K562 (cell line): ENCODE results near the gene CEL. TPM values are rescaled to one million over a fixed set of nuclear protein-coding genes. Genes with fewer than 3 reads are reported as not detected.

Experiments used
- BRF1 ChIP-seq: IDR thresholded peaks from 3 replicates; pipeline ENCODE4 v1.6.1; 2011; ENCODE audit warnings: borderline replicate concordance, mild to moderate bottlenecking; ENCODE audit not compliant: insufficient read length; ENCODE audit errors: extremely low read depth
- GTF2A2 ChIP-seq: IDR thresholded peaks from 2 replicates; pipeline ENCODE4 v1.6.1; 2016; ENCODE audit warnings: mild to moderate bottlenecking, missing genetic modification characterization, missing compliant biosample characterization
- MLLT1 ChIP-seq, 2 experiments: fragments of 450-650 bp; IDR thresholded peaks; 2 replicates each; pipeline ENCODE4 v1.6.1; 2016
- OTX1 ChIP-seq: fragments of 450-650 bp; formaldehyde crosslinking; IDR thresholded peaks from 2 replicates; pipeline ENCODE4 v1.4.0; 2022; ENCODE audit warnings: mild to moderate bottlenecking
- PHF8 ChIP-seq: fragments of 200-600 bp; sonication (generic); IDR thresholded peaks from 2 replicates; pipeline ENCODE4 v1.6.1; 2012; ENCODE audit warnings: mixed run types, mild to moderate bottlenecking, inconsistent platforms, low read length, moderate library complexity, borderline replicate concordance
- POLR2G ChIP-seq: fragments of 200-400 bp; formaldehyde crosslinking; IDR thresholded peaks from 2 replicates; pipeline ENCODE4 v1.6.1; 2017; ENCODE audit warnings: low read depth, mild to moderate bottlenecking, antibody characterized with exemption, low read length, moderate library complexity
- RB1 ChIP-seq: fragments of 450-650 bp; IDR thresholded peaks from 2 replicates; pipeline ENCODE4 v1.6.1; 2017; ENCODE audit warnings: low read depth, mild to moderate bottlenecking
- SAFB ChIP-seq: fragments of 200-400 bp; formaldehyde crosslinking; IDR thresholded peaks from 2 replicates; pipeline ENCODE4 v1.6.1; 2017; ENCODE audit warnings: low read depth, low read length, borderline replicate concordance
- SMARCB1 ChIP-seq: IDR thresholded peaks from 2 replicates; pipeline ENCODE4 v1.6.1; 2011; ENCODE audit warnings: improper control_type of control experiment, low read depth; ENCODE audit not compliant: insufficient read length
- ZKSCAN8 ChIP-seq: fragments of 200-800 bp; sonication (Bioruptor generic); IDR thresholded peaks from 2 replicates; pipeline ENCODE4 v1.6.1; 2016; ENCODE audit warnings: missing genetic modification characterization, missing compliant biosample characterization
- ZNF232 ChIP-seq: sonication (generic); formaldehyde crosslinking; IDR thresholded peaks from 2 replicates; pipeline ENCODE4 v1.8.0; 2022; ENCODE audit warnings: mild to moderate bottlenecking, missing genetic modification reagents
- ZNF79 ChIP-seq: fragments of 250-450 bp; sonication (Bioruptor Pico); IDR thresholded peaks from 2 replicates; pipeline ENCODE4 v1.4.0; 2020; ENCODE audit warnings: low read depth, mild to moderate bottlenecking, moderate library complexity
- polyA plus RNA-seq, 8 experiments: library from polyadenylated mRNA; depleted of rRNA in 4 of 8; stranded (reverse) in 5 of 8; unstranded in 3 of 8; fragments of >200 nt; fragmentation: Nextera tagmentation in 2 of 8; fragmentation: Illumina TruSeq in 1 of 8; extraction: Ambion mirVana in 2 of 8; extraction: Trizol in 1 of 8; gene quantifications; 2 replicates each; pipeline versions ENCODE4 v1.2.1 to v1.2.3, GENCODE V29; 2011 to 2014; ENCODE audit warnings: inconsistent platforms in 1 of 8, missing spikeins in 1 of 8
- total RNA-seq, 7 experiments: library from RNA; depleted of rRNA in 6 of 7; stranded (reverse); fragments of >200 nt in 6 of 7; fragmentation: Illumina TruSeq in 2 of 7; extraction: Trizol in 2 of 7; gene quantifications; 2 replicates each; pipeline versions ENCODE4 v1.2.1 to v1.2.3, GENCODE V29; 2011 to 2021; ENCODE audit warnings: low replicate concordance in 1 of 7
- TF ChIP-seq, protein P1 (sequence below), 3 experiments: fragments of 200-800 bp in 1 of 3; fragments of 250-450 bp in 1 of 3; fragments of 450-650 bp in 1 of 3; sonication (Bioruptor Pico) in 1 of 3; sonication (Bioruptor generic) in 1 of 3; formaldehyde crosslinking in 1 of 3; IDR thresholded peaks; 2 replicates each; pipeline versions ENCODE4 v1.6.1 to v1.8.0; 2016 to 2022; ENCODE audit warnings: mild to moderate bottlenecking in 2 of 3, missing genetic modification characterization in 2 of 3, missing compliant biosample characterization in 1 of 3, moderate library complexity in 1 of 3
- TF ChIP-seq, protein P2 (sequence below), 2 experiments: fragments of 450-650 bp; conservative IDR thresholded peaks; 2 replicates each; pipeline ENCODE4 v1.6.1; 2017; ENCODE audit warnings: mild to moderate bottlenecking in 2 of 2, moderate library complexity in 2 of 2
- TF ChIP-seq, protein P3 (sequence below): fragments of 250-450 bp; sonication (Bioruptor Pico); IDR thresholded peaks from 2 replicates; pipeline ENCODE4 v1.4.0; 2020; ENCODE audit warnings: mild to moderate bottlenecking
- TF ChIP-seq, protein P4 (sequence below): sonication (generic); formaldehyde crosslinking; IDR thresholded peaks from 2 replicates; pipeline ENCODE4 v1.8.0; 2023; ENCODE audit warnings: mild to moderate bottlenecking, missing genetic modification reagents

CEL gene
- total and polyA plus RNA-seq, 9 of the 15 experiments (the other 6 are each of a cell fraction or from before 2014, with no cell fraction given), result 0.09 to 3.0 (median 0.51) TPM; not detected in 2

DNA sequence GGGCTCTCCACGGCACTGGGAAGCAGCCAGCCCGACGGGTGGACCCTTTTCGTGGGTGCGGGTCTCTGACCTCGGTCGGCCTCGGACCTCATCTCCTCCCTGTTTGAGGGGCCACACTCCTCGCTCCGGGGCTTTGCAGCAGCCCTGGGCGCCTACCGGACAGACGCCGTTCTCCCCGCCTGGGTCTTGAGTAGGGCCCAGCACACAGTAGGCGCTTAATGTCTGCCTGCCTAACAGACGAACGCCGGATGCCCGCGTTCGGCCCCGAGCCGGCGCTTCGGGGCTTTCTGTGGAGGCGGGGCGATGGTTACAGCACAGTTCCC, 31.8 kb upstream of the CEL start (continued):
- TF ChIP-seq MLLT1 (IDR thresholded peaks at IDR 0.05) (no peak), ZNF79 (CRISPR knock-in tag) (no peak), POLR2G (0 out of 2 replicates have a peak, but pooled peaks have one; percentile 45), GTF2A2 (tag) (no peak), RB1 (0 out of 2 replicates have a peak, but pooled peaks have one; percentile 7), OTX1 (0 out of 2 replicates have a peak, but pooled peaks have one; percentile 22), PHF8 (no peak), SAFB (no peak), BRF1 (no peak), SMARCB1 (no peak), ZNF232 (CRISPR knock-in tag) (no peak), ZKSCAN8 (CRISPR knock-in tag) (peak; percentile 97)
- TF ChIP-seq, protein P1, sequence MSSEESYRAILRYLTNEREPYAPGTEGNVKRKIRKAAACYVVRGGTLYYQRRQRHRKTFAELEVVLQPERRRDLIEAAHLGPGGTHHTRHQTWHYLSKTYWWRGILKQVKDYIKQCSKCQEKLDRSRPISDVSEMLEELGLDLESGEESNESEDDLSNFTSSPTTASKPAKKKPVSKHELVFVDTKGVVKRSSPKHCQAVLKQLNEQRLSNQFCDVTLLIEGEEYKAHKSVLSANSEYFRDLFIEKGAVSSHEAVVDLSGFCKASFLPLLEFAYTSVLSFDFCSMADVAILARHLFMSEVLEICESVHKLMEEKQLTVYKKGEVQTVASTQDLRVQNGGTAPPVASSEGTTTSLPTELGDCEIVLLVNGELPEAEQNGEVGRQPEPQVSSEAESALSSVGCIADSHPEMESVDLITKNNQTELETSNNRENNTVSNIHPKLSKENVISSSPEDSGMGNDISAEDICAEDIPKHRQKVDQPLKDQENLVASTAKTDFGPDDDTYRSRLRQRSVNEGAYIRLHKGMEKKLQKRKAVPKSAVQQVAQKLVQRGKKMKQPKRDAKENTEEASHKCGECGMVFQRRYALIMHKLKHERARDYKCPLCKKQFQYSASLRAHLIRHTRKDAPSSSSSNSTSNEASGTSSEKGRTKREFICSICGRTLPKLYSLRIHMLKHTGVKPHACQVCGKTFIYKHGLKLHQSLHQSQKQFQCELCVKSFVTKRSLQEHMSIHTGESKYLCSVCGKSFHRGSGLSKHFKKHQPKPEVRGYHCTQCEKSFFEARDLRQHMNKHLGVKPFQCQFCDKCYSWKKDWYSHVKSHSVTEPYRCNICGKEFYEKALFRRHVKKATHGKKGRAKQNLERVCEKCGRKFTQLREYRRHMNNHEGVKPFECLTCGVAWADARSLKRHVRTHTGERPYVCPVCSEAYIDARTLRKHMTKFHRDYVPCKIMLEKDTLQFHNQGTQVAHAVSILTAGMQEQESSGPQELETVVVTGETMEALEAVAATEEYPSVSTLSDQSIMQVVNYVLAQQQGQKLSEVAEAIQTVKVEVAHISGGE (CRISPR knock-in tag; IDR thresholded peaks at IDR 0.05), result 0 out of 6 replicates have a peak, but pooled peaks of 1 of the 3 experiments have one; percentile 10
- TF ChIP-seq, protein P2, sequence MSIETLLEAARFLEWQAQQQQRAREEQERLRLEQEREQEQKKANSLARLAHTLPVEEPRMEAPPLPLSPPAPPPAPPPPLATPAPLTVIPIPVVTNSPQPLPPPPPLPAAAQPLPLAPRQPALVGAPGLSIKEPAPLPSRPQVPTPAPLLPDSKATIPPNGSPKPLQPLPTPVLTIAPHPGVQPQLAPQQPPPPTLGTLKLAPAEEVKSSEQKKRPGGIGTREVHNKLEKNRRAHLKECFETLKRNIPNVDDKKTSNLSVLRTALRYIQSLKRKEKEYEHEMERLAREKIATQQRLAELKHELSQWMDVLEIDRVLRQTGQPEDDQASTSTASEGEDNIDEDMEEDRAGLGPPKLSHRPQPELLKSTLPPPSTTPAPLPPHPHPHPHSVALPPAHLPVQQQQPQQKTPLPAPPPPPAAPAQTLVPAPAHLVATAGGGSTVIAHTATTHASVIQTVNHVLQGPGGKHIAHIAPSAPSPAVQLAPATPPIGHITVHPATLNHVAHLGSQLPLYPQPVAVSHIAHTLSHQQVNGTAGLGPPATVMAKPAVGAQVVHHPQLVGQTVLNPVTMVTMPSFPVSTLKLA (conservative IDR thresholded peaks at IDR 0.05), result no peak
- TF ChIP-seq, protein P3, sequence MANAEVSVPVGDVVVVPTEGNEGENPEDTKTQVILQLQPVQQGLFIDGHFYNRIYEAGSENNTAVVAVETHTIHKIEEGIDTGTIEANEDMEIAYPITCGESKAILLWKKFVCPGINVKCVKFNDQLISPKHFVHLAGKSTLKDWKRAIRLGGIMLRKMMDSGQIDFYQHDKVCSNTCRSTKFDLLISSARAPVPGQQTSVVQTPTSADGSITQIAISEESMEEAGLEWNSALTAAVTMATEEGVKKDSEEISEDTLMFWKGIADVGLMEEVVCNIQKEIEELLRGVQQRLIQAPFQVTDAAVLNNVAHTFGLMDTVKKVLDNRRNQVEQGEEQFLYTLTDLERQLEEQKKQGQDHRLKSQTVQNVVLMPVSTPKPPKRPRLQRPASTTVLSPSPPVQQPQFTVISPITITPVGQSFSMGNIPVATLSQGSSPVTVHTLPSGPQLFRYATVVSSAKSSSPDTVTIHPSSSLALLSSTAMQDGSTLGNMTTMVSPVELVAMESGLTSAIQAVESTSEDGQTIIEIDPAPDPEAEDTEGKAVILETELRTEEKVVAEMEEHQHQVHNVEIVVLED (CRISPR knock-in tag), result no peak
- TF ChIP-seq, protein P4, sequence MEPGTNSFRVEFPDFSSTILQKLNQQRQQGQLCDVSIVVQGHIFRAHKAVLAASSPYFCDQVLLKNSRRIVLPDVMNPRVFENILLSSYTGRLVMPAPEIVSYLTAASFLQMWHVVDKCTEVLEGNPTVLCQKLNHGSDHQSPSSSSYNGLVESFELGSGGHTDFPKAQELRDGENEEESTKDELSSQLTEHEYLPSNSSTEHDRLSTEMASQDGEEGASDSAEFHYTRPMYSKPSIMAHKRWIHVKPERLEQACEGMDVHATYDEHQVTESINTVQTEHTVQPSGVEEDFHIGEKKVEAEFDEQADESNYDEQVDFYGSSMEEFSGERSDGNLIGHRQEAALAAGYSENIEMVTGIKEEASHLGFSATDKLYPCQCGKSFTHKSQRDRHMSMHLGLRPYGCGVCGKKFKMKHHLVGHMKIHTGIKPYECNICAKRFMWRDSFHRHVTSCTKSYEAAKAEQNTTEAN (CRISPR knock-in tag), result no peak
